DMS153 (cell line): ENCODE measurements around the gene MEOX2.

ENCODE experiments used
- DNase-seq: peaks from one replicate; lab custom pipeline; 2025; lab: John Stamatoyannopoulos, UW

The MEOX2 gene

DNA sequence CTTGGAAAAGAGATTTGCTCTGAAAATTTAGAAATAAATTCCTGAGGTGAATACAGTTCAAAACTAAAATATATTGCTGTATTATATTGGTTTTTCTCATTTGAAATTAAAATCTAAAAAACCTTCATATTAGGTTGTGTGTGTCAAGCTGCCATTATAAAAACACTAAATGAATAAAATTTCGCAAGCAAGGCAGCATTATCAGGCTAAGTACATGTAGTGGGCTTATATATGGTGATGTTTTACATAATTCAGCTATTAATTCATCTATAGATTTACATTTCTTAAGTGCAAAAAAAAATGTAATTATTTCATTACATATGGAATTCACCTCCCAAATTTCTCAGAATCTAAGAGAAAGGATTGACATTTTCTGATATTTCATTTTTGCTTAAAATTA, 5.3 kb downstream of the MEOX2 start:
- DNase-seq, result no peak

DNA sequence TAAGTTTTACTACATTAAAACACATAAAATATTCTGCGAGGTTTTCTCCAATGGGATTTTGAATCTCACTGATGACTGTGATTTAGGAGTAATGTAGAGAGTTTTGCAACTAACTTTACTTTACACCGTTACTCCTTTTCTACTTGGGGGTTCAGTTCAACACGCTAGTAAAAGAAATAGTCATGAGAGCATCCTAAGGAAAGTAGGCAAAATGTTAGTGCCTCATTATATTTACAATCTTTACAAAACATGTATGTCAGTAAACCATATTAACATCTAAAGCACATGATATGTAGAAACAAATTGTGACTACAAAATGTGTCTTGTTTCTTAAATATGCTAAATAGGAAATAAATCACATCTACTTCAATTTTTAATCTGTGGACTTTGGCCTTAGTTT, 6.0 kb downstream of the MEOX2 start:
- no peak for DNase-seq

- DNase-seq, result no peak
Observed at GRCh38 chr7:15679306-15679705, 7.2 kb downstream of the MEOX2 start.

DNA sequence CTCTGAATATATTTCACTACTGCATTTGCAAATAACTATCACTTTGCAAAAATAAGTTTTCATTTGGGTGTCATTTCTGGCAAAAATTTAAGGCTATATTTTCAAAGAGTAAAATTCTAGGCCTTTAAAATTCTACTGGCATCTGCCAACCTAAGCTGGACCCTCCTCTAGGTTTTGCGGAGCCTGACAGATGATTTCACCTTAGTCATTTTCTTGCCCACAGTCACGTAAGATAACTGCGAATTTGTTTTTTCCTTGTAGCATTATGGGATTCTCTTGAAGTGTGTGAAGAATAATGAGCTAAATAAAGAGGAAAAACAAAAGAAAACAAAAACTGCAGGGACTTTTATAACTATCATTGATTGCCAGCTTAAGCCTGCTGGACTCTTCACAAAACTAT, 7.8 kb downstream of the MEOX2 start:
- DNase-seq, result no peak

DNA sequence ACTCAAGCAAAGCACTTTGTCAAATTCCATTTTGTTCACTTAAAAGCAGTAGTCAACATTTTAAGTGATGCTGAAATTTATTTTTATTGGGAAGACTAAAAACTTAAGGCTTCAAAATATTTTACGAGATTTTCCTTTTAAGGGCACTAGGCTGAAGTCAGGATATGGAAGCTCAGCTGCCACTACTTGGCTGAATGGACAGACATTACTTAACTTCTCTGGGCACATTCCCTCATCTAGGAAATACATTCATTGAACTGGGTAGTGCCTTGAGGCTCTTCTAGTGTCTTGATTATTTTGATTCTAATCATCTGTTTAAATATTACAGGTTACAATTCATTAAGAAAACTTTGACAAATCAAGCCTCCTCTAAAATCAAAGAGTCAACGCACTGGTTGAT, 11.1 kb downstream of the MEOX2 start:
- DNase-seq, result no peak

DNA sequence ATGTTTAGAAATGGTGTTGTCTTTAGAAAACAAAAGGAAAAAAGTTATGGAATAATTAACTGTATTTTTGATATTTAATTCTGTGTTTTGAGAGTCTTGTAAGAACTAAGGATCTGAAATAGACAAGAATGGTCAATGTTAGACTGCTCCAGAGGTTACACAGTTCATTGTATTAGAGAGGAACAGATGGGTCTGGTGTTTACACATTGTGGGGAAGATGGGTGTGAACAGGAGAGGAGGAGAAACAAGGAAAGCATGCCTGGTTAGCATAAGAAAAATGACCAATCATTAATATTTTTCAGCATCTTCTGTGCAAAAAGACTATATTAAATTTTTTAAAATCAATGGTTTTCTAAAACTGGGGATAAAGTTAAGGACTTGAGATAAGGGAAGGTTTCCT, 11.9 kb downstream of the MEOX2 start:
- DNase-seq, result no peak

GRCh38 chr7:15669443-15670090, 16.9 kb downstream of the MEOX2 start:
- DNase-seq, result no peak

DNA sequence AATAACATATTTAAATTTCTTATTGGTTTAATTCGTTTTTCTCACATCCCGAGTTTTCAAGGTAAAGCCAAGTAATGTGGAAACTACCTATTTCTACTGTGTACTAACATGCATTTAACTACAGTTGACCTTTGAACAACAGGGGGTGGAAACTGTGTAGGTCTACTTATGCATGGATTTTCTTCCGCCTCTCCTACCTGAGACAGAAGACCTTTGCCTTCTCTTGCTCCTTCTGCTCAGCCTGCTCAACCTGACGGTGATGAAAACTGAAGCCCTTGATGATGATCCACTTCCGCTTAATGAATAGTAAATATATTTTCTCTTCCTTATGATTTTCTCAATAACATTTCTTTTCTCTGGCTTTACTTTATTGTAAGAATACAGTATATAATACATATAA, 18.5 kb downstream of the MEOX2 start:
- no peak for DNase-seq

- no peak for DNase-seq
Observed at GRCh38 chr7:15662451-15662850, 24.0 kb downstream of the MEOX2 start.

DNA sequence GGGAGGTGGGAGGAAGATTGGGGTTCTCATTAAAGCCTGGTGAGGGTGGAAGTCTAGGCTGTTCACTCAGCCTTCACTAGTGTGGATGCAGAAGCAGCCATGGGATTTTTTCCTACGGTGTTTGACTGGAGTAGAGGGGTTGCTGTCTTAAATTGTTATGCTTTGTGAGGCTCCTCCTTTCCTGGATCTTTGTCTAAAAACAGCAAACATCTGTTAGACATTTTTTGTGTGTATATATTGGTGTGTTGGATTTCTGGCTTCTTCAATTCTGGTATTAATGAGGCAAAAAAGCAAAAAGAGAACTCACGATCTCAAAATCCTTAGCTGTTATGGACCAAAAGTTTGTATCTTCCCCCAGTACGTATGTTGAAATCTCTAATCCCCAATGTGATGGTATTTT, 28.2 kb downstream of the MEOX2 start:
- no peak for DNase-seq

GRCh38 chr7:15652776-15653290, 33.6 kb downstream of the MEOX2 start:
- no peak for DNase-seq

- DNase-seq, result no peak
Observed at GRCh38 chr7:15651693-15652092, 34.8 kb downstream of the MEOX2 start.

DNA sequence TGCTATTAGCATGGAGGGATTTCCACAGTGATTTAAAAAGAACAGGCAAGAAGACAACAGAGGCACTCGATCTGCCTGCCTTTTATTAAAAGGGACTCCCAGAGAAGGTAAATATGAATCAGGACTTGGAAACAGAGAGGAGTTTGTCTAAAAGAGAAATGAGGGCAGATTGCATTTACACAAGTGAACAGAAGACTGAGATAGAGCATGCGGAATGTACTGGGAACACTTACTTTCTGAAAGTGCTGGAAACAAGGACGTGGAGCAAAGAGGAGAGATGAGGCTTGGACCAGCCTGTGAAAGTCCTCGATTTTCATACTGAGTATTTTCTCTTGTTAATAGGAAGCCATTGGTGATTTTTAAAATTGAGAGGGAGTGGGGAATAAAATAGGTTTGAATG, 35.7 kb downstream of the MEOX2 start:
- no peak for DNase-seq

- DNase-seq, result no peak
Observed at GRCh38 chr7:15648461-15648961, 38.0 kb downstream of the MEOX2 start.

DNA sequence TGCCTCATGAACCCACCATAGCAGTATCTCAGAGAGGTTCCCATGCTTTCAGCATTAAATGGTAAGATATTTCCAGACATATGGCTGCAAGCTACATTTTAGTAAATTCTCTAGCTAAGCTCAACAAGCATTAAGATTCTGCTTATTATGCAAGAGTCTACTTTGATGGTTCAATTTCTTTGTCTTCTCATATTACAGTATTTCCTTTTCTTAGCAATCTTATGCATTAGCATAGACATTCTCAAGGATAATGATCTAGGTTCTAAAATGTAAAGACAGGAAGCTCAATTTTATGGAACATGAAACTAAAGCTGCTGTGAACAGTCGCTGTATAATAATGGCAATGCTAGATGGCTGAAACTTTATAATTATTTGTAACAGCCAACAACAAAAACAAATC, 39.2 kb downstream of the MEOX2 start:
- DNase-seq, result no peak

DNA sequence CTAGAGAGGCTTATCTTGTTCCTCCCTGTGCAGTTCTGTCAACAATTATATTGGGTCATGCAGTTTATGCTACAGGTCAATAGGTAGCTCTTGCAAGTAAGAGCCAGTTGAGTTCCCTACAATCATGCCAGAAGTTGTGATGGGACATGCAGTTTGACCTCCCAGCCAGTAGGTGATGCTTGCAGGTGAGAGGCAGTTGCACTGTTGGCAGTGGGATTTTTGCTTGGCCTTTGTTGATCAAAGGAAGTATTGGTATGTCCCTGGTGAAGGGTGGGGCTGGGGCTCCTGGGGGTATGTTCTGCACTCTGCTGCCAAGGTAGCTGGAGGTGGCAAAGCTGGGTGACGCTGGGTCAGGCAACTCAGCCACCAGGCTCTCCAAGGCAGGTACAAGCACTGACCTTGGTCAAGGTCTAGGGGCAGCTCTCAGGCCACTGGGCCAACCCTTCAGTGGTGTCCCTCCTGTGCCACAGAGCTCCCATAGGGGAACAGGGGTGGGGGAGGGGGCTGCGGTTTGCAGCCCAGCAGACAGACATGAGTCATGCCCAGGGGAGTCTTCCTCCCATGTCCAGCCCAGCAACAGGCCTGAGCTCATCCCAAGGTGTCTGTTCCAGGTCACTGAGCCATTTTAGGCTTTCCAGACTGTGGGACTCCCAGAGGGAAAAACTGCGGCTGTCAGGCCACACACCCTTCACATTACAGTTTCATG, 43.3 kb downstream of the MEOX2 start:
- no peak for DNase-seq

- DNase-seq, result no peak
Observed at GRCh38 chr7:15628876-15629275, 57.6 kb downstream of the MEOX2 start.

DNA sequence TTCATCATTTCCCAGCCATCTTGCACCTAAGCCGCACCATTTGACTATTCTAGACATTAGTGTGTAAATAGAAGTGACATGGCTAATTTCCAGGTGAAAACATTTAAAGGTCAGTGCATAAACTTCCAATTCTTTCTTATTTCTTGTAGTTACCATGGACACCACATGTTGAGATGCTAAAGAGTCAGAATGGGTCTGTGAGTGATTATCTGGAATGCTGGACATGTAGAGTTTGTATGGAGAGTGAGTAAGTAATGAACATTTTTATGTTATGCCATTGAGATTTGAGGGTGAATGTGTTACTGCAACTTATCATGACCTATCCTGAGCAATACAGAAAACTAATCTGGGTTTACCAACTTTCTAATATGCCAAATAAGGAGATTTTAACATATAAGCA, 60.4 kb downstream of the MEOX2 start:
- DNase-seq, result no peak

DNA sequence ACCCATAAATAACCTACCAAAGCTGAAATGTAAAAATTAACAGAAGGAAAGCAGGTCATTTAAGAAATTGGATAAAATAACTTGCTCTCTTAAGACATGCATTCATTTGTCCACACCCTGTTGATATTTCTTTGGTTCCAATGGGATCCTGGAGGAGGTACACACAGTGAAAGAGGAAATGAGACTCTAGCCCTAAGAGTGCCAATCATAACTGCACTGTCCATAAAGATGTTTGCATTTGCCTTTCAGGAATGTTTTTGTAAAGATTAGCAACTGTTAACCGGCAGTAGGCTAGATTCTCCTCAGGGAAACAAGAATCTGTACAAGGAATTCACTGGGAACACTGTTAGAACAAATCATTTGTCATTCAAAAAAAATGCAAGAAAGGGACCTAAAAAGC, 61.0 kb downstream of the MEOX2 start:
- DNase-seq, result no peak

DNA sequence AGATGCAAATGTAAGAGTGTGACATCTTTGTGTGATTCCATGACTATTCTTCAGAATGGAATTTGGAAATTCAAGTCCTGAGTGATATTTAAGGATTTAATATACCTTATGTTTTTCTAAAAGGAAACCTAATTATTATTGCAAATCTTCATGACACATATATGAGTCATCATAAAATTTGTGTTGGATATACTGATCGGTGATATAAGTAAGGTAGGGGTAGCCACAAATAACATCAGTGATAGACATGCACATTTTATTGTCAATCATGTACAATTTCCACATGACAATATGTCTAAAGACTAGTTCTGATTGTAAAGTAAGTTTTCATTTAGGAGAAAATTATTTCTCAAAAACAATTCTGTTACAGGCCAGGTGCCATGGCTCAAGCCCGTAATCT, 65.0 kb downstream of the MEOX2 start:
- DNase-seq, result no peak

DNA sequence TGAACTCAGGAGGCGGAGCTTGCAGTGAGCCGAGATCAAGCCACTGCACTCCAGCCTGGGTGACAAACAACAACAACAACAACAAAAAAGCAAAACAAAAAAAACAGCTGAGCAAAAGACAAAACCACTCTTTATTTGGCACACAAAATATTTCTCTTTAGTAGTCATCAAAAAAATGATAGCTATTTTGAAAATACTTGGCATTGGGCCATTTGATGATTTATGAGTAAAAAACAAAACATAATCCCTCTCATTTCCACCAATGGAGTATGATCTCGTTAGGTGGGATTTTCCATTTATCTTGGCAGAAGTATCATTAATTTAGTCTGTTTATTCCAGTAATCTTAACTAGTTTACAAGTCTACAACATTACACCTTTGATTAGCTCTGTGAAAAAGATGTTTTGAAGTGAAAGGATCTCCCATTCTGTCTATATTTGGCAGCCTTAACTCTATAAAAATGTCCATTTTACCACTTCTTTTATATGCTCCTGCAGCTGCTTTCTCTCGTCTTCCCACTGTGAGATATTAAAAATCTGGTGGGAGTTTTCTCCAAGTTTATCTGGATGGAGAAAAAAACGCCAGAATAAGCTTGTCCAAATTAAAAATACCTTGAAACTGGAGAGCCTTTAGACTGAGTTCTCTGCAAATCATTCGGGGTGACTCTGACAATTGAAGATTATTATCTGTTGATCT, 65.8 kb downstream of the MEOX2 start:
- DNase-seq, result no peak

DNA sequence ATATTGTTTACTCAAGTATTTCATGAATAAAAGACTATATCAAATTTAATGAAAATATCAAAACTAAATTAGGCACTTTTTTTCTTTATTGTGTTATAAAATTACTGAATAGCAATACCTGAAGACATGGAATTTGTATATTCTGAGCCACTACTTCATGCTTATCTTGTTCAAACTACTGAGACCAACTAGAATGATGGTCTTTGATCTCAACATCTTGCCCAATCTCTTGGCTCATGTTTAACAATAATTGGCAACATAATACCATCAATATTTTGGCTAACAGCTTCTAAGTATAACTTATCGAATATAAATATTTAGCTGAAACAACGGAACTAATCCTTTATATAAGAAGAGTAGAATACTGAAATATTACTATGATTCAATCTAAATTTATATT, 68.2 kb downstream of the MEOX2 start:
- no peak for DNase-seq

DNA sequence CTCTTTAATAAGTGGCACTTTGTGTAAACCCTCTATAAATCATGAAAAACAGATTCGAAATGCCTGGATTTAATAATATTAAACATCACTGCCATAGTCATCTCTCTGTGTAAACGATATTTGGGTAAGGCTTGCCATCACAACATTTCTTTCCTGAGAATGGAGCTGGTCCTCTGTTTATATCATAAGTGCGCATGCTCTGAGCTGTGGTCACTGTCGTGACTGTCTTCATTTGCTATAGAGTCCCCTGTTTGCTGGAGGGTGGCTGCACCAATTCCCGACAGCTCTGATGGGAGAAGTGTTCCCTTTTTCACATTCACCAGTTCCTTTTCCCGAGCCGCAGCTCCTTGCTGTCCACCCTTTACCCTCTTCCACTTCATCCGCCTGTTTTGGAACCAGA, 74.3 kb downstream of the MEOX2 start:
- no peak for DNase-seq
